ENCODE measurements around the gene SEC14L1.

Gene SEC14L1

DNA sequence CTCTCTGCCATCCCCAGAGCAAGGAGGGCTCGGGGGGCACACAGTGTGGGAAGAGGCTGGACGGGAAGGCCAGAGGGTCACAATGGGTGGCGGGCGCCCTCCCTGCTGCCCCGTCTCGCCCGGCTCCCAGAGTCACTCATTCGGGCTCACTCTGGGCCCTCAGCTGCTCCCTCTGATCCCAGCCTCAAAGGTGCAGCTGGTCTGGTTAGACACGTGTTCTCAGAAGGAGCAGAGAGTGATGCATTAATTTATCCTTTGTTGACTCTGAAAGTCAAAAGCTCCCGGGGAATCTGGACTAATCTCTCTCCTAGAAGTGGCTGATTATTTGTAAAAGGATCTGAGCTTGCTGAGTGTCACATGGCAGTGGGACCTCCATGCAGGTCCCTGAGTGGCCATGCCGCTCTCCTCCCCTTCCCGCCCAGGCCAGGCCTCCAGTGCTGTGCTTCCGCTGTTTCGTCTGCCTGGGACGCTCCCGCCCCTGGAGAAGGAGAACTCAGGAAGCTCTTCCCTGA lies 87.5 kb downstream of the SEC14L1 start:
- DNase-seq (no peak), ATAC-seq (ENCODE audit: insufficient read depth, low read depth) (no peak)
- Histone ChIP-seq H3K4me3 (ENCODE audit: low read depth in 1 of 2, low read length in 2 of 2) (no peak overlapping the region), H3K9ac (ENCODE audit: low read depth, low read length) (no peak overlapping the region), H3K4me1 (ENCODE audit: insufficient read depth, low read length) (no peaks in the 10 kb centered on the region), H3K79me2 (ENCODE audit: insufficient read depth, low read length) (no peaks in the 10 kb centered on the region), H3K9me3 (ENCODE audit: insufficient read depth, low read length, severe bottlenecking) (no peaks in the 10 kb centered on the region), H4K20me1 (ENCODE audit: insufficient read depth, low read length) (no peaks in the 10 kb centered on the region), H3K27ac (ENCODE audit: low read length) (no peak overlapping the region), H3K4me2 (ENCODE audit: insufficient read depth, low read length) (no peak overlapping the region), H3K27me3 (ENCODE audit: insufficient read depth, low read length, poor library complexity) (no peaks in the 10 kb centered on the region), H3K36me3 (ENCODE audit: insufficient read depth, low read length) (no peaks in the 10 kb centered on the region), H2AFZ (ENCODE audit: low read depth, low read length) (no peak overlapping the region)
- TF ChIP-seq EZH2 (IDR thresholded peaks at IDR 0.05; ENCODE audit: borderline replicate concordance, low read depth, low read length, severe bottlenecking): no peak
- TF ChIP-seq, protein P1, sequence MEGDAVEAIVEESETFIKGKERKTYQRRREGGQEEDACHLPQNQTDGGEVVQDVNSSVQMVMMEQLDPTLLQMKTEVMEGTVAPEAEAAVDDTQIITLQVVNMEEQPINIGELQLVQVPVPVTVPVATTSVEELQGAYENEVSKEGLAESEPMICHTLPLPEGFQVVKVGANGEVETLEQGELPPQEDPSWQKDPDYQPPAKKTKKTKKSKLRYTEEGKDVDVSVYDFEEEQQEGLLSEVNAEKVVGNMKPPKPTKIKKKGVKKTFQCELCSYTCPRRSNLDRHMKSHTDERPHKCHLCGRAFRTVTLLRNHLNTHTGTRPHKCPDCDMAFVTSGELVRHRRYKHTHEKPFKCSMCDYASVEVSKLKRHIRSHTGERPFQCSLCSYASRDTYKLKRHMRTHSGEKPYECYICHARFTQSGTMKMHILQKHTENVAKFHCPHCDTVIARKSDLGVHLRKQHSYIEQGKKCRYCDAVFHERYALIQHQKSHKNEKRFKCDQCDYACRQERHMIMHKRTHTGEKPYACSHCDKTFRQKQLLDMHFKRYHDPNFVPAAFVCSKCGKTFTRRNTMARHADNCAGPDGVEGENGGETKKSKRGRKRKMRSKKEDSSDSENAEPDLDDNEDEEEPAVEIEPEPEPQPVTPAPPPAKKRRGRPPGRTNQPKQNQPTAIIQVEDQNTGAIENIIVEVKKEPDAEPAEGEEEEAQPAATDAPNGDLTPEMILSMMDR (IDR thresholded peaks at IDR 0.05; ENCODE audit: borderline replicate concordance, extremely low read depth, low read length, poor library complexity, severe bottlenecking): no peak

DNA sequence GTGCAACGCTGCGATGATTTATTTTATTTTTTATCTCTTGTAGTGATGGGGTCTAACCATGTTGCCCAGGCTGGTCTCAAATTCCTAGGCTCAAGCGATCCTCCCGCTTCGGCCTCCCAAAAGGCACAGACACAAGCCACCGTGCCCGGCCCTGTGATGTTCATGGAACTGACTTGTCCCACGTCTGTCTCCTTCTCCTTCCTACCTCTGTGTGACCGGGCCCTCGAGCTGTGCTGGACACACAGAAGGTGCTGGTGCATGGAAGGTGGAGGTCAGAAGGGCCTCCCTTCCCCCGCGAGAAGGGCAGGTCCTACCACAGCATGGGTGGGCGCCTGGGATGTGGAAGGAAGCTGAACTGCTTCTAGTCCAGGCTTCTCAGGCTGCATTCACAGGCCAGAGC lies 88.0 kb downstream of the SEC14L1 start:
- H3K4me3 ChIP-seq (ENCODE audit: low read depth in 1 of 2, low read length in 2 of 2): no peak overlapping the region
- H3K27ac ChIP-seq (ENCODE audit: low read length): no peak overlapping the region
- H4K20me1 ChIP-seq (ENCODE audit: insufficient read depth, low read length): no peaks in the 10 kb centered on the region
- no peak overlapping the region for H2AFZ ChIP-seq (ENCODE audit: low read depth, low read length)
- H3K4me1 ChIP-seq (ENCODE audit: insufficient read depth, low read length): no peaks in the 10 kb centered on the region
- no peak overlapping the region for H3K9ac ChIP-seq (ENCODE audit: low read depth, low read length)
- no peak for DNase-seq
- no peak overlapping the region for H3K4me2 ChIP-seq (ENCODE audit: insufficient read depth, low read length)
- TF ChIP-seq, protein P1 (IDR thresholded peaks at IDR 0.05; ENCODE audit: borderline replicate concordance, extremely low read depth, low read length, poor library complexity, severe bottlenecking): no peak
- no peak for TF ChIP-seq EZH2 (IDR thresholded peaks at IDR 0.05; ENCODE audit: borderline replicate concordance, low read depth, low read length, severe bottlenecking)
- ATAC-seq (ENCODE audit: insufficient read depth, low read depth): no peak
- H3K9me3 ChIP-seq (ENCODE audit: insufficient read depth, low read length, severe bottlenecking): no peaks in the 10 kb centered on the region
- no peaks in the 10 kb centered on the region for H3K79me2 ChIP-seq (ENCODE audit: insufficient read depth, low read length)
- no peaks in the 10 kb centered on the region for H3K27me3 ChIP-seq (ENCODE audit: insufficient read depth, low read length, poor library complexity)
- H3K36me3 ChIP-seq (ENCODE audit: insufficient read depth, low read length): no peaks in the 10 kb centered on the region

DNA sequence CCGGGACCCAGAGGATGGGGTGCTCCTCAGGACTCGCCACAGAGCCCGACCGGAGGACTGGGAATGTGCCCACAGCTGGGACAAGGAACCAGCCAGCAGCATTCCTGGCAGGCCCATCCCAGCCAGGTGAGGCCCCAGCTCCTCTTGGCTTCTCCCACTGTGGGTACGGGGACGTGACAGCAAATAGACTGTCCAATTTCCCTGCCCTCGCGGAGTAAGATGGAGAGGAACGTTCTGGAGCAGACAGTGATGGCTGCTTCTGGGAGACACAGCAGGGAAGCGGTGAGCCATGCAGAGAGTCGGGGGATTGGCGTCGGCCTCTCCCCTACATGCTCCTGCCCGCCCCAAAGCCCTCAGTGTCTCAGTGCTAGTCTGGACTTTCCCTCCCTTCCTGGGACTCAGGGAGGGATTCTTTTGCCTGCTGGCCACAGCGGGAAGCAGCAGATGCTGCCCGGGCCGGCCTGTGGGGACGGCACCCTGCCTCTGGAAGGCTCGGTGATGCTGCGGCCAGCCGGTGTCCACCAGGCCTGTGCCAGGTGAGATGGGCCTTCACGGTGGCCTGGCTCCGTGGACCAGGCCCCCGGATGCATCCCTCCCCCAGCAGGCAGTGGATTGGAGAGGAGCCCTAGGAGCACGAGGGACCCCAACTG lies 89.1 kb downstream of the SEC14L1 start:
- H3K4me2 ChIP-seq (ENCODE audit: insufficient read depth, low read length): no peak overlapping the region
- no peak overlapping the region for H3K27ac ChIP-seq (ENCODE audit: low read length)
- no peak for DNase-seq
- TF ChIP-seq, protein P1 (IDR thresholded peaks at IDR 0.05; ENCODE audit: borderline replicate concordance, extremely low read depth, low read length, poor library complexity, severe bottlenecking): no peak
- no peak for TF ChIP-seq EZH2 (IDR thresholded peaks at IDR 0.05; ENCODE audit: borderline replicate concordance, low read depth, low read length, severe bottlenecking)
- no peaks in the 10 kb centered on the region for H3K9me3 ChIP-seq (ENCODE audit: insufficient read depth, low read length, severe bottlenecking)
- H4K20me1 ChIP-seq (ENCODE audit: insufficient read depth, low read length): no peaks in the 10 kb centered on the region
- no peaks in the 10 kb centered on the region for H3K27me3 ChIP-seq (ENCODE audit: insufficient read depth, low read length, poor library complexity)
- no peaks in the 10 kb centered on the region for H3K4me1 ChIP-seq (ENCODE audit: insufficient read depth, low read length)
- H2AFZ ChIP-seq (ENCODE audit: low read depth, low read length): no peak overlapping the region; the same call in 1 of the 2 replicates
- no peaks in the 10 kb centered on the region for H3K79me2 ChIP-seq (ENCODE audit: insufficient read depth, low read length)
- H3K9ac ChIP-seq (ENCODE audit: low read depth, low read length): no peak overlapping the region
- no peak overlapping the region for H3K4me3 ChIP-seq (ENCODE audit: low read depth in 1 of 2, low read length in 2 of 2)
- no peak for ATAC-seq (ENCODE audit: insufficient read depth, low read depth)
- H3K36me3 ChIP-seq (ENCODE audit: insufficient read depth, low read length): no peaks in the 10 kb centered on the region
